HCT116 (cell line): ENCODE results near the gene TMEFF2. TPM values are rescaled to one million over a fixed set of nuclear protein-coding genes. Genes with fewer than 3 reads are reported as not detected.

ENCODE experiments used
- ATAC-seq: fragments of 200-7000 bp; cut with Tn5 transposase; 2 replicates; pipeline ENCODE4 v1.9.1; 2020; ENCODE audit warnings: mild to moderate bottlenecking, moderate library complexity
- BruUV-seq: library from RNA; stranded (reverse); fragments of 400-500 nt; replicated peaks from 2 replicates; lab custom pipeline; 2021; lab: Mats Ljungman, UMichigan
- CTCF ChIA-PET: fragments of 300-600 bp; sonication (Branson Sonifier 250); formaldehyde crosslinking; loops from one replicate; lab custom pipeline; 2021; ENCODE audit warnings: antibody characterized with exemption; lab: Charles Lee
- POLR2A ChIA-PET: fragments of 300-600, 350-600 bp; sonication (Branson Sonifier 250); formaldehyde crosslinking; loops from one replicate; lab custom pipeline; 2021; ENCODE audit warnings: antibody characterized with exemption; lab: Charles Lee
- RAD21 ChIA-PET, 2 experiments: fragments of 300-600 bp; sonication (Branson Sonifier 250); formaldehyde crosslinking; loops; one replicate each; lab custom pipeline; 2023; ENCODE audit warnings: low total read pairs in 2 of 2; ENCODE audit not compliant: uncharacterized antibody in 2 of 2, unreplicated experiment in 2 of 2, low non-redundant PET in 1 of 2; lab: Charles Lee
- DNase-seq: peaks from one replicate; pipeline ENCODE4 v3.0.0-alpha.2; 2010; ENCODE audit warnings: low read depth, low spot score
- H2AFZ ChIP-seq: fragments of 200-600 bp; shearing (Covaris generic), sonication (generic); 2 replicates; pipeline ENCODE4 v1.6.1; 2017; ENCODE audit warnings: low read depth, mixed run types, mixed read lengths, antibody characterized with exemption, low read length; ENCODE audit not compliant: poor library complexity, severe bottlenecking
- H3K27ac ChIP-seq: 2 replicates; pipeline ENCODE4 v1.5.1; 2012; ENCODE audit warnings: low read depth, low read length
- H3K27me3 ChIP-seq: fragments of 200-600 bp; sonication (generic); 2 replicates; pipeline ENCODE4 v1.6.1; 2016; ENCODE audit warnings: mixed run types, low read length, mixed read lengths; ENCODE audit not compliant: insufficient read depth
- H3K36me3 ChIP-seq, 2 experiments: fragments of 200-500 bp in 1 of 2; fragments of 200-600 bp in 1 of 2; sonication (Bioruptor generic) in 1 of 2; sonication (generic) in 1 of 2; 2 replicates each; pipeline versions ENCODE4 v1.5.1 to v1.6.1; 2014 to 2016; ENCODE audit warnings: low read length in 2 of 2, inconsistent platforms in 1 of 2, mixed read lengths in 1 of 2, mixed run types in 1 of 2; ENCODE audit not compliant: insufficient read depth in 2 of 2, control insufficient read depth in 1 of 2
- H3K4me1 ChIP-seq, 2 experiments: fragments of 200-600 bp in 1 of 2; sonication (generic) in 1 of 2; 2 replicates each; pipeline versions ENCODE4 v1.5.1 to v1.6.1; 2012 to 2017; ENCODE audit warnings: low read length in 2 of 2, inconsistent platforms in 1 of 2, mild to moderate bottlenecking in 1 of 2, mixed read lengths in 1 of 2, mixed run types in 1 of 2, moderate library complexity in 1 of 2; ENCODE audit not compliant: insufficient read depth in 2 of 2, control insufficient read depth in 1 of 2
- H3K4me2 ChIP-seq: fragments of 200-600 bp; sonication (generic); 2 replicates; pipeline ENCODE4 v1.6.1; 2017; ENCODE audit warnings: mixed run types, low read length, mixed read lengths
- H3K4me3 ChIP-seq, 2 experiments: fragments of 200-600 bp in 1 of 2; sonication (generic) in 1 of 2; replicated peaks in 1 of 2; 2 replicates each; pipeline ENCODE4 v1.5.1; 2011 to 2016; ENCODE audit warnings: low read length in 2 of 2, control low read depth in 1 of 2, low read depth in 1 of 2, mild to moderate bottlenecking in 1 of 2, mixed read lengths in 1 of 2, mixed run types in 1 of 2
- H3K79me2 ChIP-seq: fragments of 200-600 bp; sonication (generic); 2 replicates; pipeline ENCODE4 v1.6.1; 2017; ENCODE audit warnings: mild to moderate bottlenecking, mixed run types, low read length, moderate library complexity, mixed read lengths; ENCODE audit not compliant: insufficient read depth
- H3K9ac ChIP-seq: fragments of 200-600 bp; sonication (generic); 2 replicates; pipeline ENCODE4 v1.6.1; 2016; ENCODE audit warnings: low read length, mixed read lengths
- H3K9me2 ChIP-seq: fragments of 200-600 bp; sonication (generic), shearing (Covaris generic); 2 replicates; pipeline ENCODE4 v1.6.1; 2017; ENCODE audit warnings: mixed run types, mild to moderate bottlenecking, moderate library complexity; ENCODE audit not compliant: insufficient read depth
- H3K9me3 ChIP-seq, 2 experiments: fragments of 200-500 bp in 1 of 2; fragments of 200-600 bp in 1 of 2; sonication (Bioruptor generic) in 1 of 2; sonication (generic) in 1 of 2; 2 replicates each; pipeline ENCODE4 v1.6.1; 2014 to 2017; ENCODE audit warnings: low read length in 2 of 2, mixed read lengths in 2 of 2, inconsistent platforms in 1 of 2, low read depth in 1 of 2, mild to moderate bottlenecking in 1 of 2, mixed run types in 1 of 2, moderate library complexity in 1 of 2; ENCODE audit not compliant: control insufficient read depth in 1 of 2, insufficient read depth in 1 of 2
- H4K20me1 ChIP-seq: fragments of 200-600 bp; sonication (generic), shearing (Covaris generic); 2 replicates; pipeline ENCODE4 v1.6.1; 2017; ENCODE audit warnings: mixed run types, mild to moderate bottlenecking, moderate library complexity; ENCODE audit not compliant: insufficient read depth
- CEBPB ChIP-seq: IDR thresholded peaks from 2 replicates; pipeline ENCODE4 v1.6.1; 2012; ENCODE audit warnings: low read depth
- CTCF ChIP-seq, 3 experiments: fragments of 200-600 bp in 1 of 3; sonication (generic) in 1 of 3; IDR thresholded peaks in 2 of 3; conservative IDR thresholded peaks in 1 of 3; 2 replicates each; pipeline ENCODE4 v1.5.1; 2012 to 2017; ENCODE audit warnings: low read depth in 2 of 3, low read length in 2 of 3, antibody characterized with exemption in 1 of 3, borderline replicate concordance in 1 of 3, control low read depth in 1 of 3, mild to moderate bottlenecking in 1 of 3, mixed read lengths in 1 of 3, mixed run types in 1 of 3, moderate library complexity in 1 of 3; ENCODE audit not compliant: insufficient read depth in 1 of 3
- EGR1 ChIP-seq: IDR thresholded peaks from 2 replicates; pipeline ENCODE4 v1.6.1; 2012; ENCODE audit warnings: low read depth
- POLR2A ChIP-seq: IDR thresholded peaks from 2 replicates; pipeline ENCODE4 v1.7.0; 2011; ENCODE audit warnings: borderline replicate concordance; ENCODE audit not compliant: insufficient read depth, insufficient read length; ENCODE audit errors: extremely low read depth
- POLR2AphosphoS5 ChIP-seq: IDR thresholded peaks from 2 replicates; pipeline ENCODE4 v1.6.1; 2011; ENCODE audit warnings: mild to moderate bottlenecking, low read depth, low read length, moderate library complexity
- REST ChIP-seq: IDR thresholded peaks from 2 replicates; pipeline ENCODE4 v1.6.1; 2012; ENCODE audit warnings: low read depth
- SIN3A ChIP-seq: IDR thresholded peaks from 2 replicates; pipeline ENCODE4 v1.6.1; 2012; ENCODE audit warnings: low read depth
- SP1 ChIP-seq: IDR thresholded peaks from 2 replicates; pipeline ENCODE4 v1.6.1; 2012; ENCODE audit warnings: low read depth
- YY1 ChIP-seq: IDR thresholded peaks from 2 replicates; pipeline ENCODE4 v1.6.1; 2011; ENCODE audit warnings: low read length, low read depth, moderate library complexity, mild to moderate bottlenecking; ENCODE audit not compliant: insufficient replicate concordance; ENCODE audit errors: extremely low read depth
- ZBTB33 ChIP-seq: IDR thresholded peaks from 2 replicates; pipeline ENCODE4 v1.6.1; 2011; ENCODE audit warnings: mild to moderate bottlenecking, low read length, moderate library complexity; ENCODE audit not compliant: insufficient replicate concordance; ENCODE audit errors: extremely low read depth
- ZNF274 ChIP-seq: fragments of 200-500 bp; sonication (Bioruptor generic); IDR thresholded peaks from 2 replicates; pipeline ENCODE4 v1.6.1; 2014; ENCODE audit warnings: mild to moderate bottlenecking, low read depth, low read length, inconsistent platforms
- intact Hi-C: fragments of 100-400 bp; cut with micrococcal nuclease; formaldehyde crosslinking; loops from 2 replicates; pipeline ENCODE4 v1.10.0; 2022
- total RNA-seq: library from RNA; stranded (reverse); gene quantifications from one replicate; pipeline ENCODE4 v1.2.1, GENCODE V29; 2021; ENCODE audit not compliant: unreplicated experiment
- TF ChIP-seq, protein P1 (sequence below): IDR thresholded peaks from 2 replicates; pipeline ENCODE4 v1.6.1; 2012

The TMEFF2 gene
- total RNA-seq, 1 experiment from 2014 or later: not detected

DNA sequence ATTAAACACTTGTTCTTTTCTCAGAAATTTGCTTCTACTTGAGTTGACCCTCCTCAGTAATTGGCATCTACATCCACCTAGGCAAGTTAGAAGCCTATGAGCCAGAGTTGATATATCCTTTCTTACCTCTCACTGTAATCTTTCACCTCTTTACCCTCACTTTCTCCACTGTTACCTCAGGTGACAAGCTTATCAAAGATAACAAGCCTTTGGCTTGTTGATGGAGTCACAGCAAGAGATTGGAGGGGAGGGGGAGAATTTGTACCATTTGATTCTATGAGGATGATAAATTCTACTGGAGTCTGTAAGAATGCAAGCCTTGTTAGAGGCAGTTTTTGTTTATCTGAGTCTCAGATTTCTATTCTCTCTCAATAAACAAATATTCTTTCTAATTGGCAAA lies 176.9 kb downstream of the TMEFF2 start:
- CTCF ChIA-PET: no interaction called here
- DNase-seq: no peak
- H3K9me3 ChIP-seq: no peaks in the 10 kb centered on the region

More for the DNA sequence above, 176.9 kb downstream of the TMEFF2 start:
- TF ChIP-seq POLR2AphosphoS5: no peak
- no peak for TF ChIP-seq YY1
- no peak for TF ChIP-seq CTCF (IDR thresholded peaks at IDR 0.05 in 2 of 3, conservative IDR thresholded peaks at IDR 0.05 in 1 of 3; ENCODE audit: borderline replicate concordance in 1 of 3, insufficient read depth in 1 of 3, low read depth in 2 of 3, low read length in 2 of 3)
- no peak for TF ChIP-seq SP1
- no peak for TF ChIP-seq REST
- no peak for TF ChIP-seq POLR2A
- TF ChIP-seq ZBTB33: no peak
- TF ChIP-seq, protein P1, sequence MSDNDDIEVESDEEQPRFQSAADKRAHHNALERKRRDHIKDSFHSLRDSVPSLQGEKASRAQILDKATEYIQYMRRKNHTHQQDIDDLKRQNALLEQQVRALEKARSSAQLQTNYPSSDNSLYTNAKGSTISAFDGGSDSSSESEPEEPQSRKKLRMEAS: no peak
- TF ChIP-seq CEBPB: no peak
- TF ChIP-seq EGR1: no peak
- no peak for TF ChIP-seq SIN3A
- TF ChIP-seq ZNF274: no peak
- Histone ChIP-seq H3K4me3 (no peak overlapping the region), H3K4me1 (no peaks in the 10 kb centered on the region), H3K9ac (no peak overlapping the region), H3K4me2 (no peak overlapping the region), H2AFZ (no peak overlapping the region), H4K20me1 (no peaks in the 10 kb centered on the region), H3K9me2 (no peaks in the 10 kb centered on the region), H3K79me2 (no peaks in the 10 kb centered on the region), H3K27ac (no peak overlapping the region), H3K36me3 (no peaks in the 10 kb centered on the region), H3K27me3 (no peaks in the 10 kb centered on the region)
- ChIA-PET POLR2A (no interaction called here), RAD21 (no interaction called here)
- intact Hi-C loops: no loop called here
- ATAC-seq: no peak
- BruUV-seq: no TSS peak
